Esophagus muscularis mucosa (tissue), 4 donors: ENCODE results near the gene IGSF21. TPM values are rescaled to one million over a fixed set of nuclear protein-coding genes. Genes with fewer than 3 reads are reported as not detected.

Source experiments
- DNase-seq: peaks from one replicate; pipeline ENCODE4 v3.0.0-alpha.2; 2017; ENCODE audit errors: extremely low spot score
- H3K27ac ChIP-seq, 4 donors: fragments of 200-600 bp; sonication (generic); replicated peaks in 1 of 4; 1 replicate in 3 of 4; 2 replicates in 1 of 4; pipeline ENCODE4 v1.5.1; 2016 to 2019; ENCODE audit warnings: mild to moderate bottlenecking in 1 of 4
- H3K27me3 ChIP-seq, 4 donors: fragments of 200-600 bp; sonication (generic); one replicate each; pipeline versions ENCODE4 v1.5.1 to v1.6.0; 2016 to 2019
- H3K36me3 ChIP-seq, 4 donors: fragments of 200-600 bp; sonication (generic); one replicate each; pipeline ENCODE4 v1.5.1; 2016 to 2019
- H3K4me1 ChIP-seq, 4 donors: fragments of 200-600 bp; sonication (generic); one replicate each; pipeline ENCODE4 v1.5.1; 2016 to 2019
- H3K4me3 ChIP-seq, 4 donors: fragments of 200-600 bp; sonication (generic); 1 replicate in 2 of 4; 2 replicates in 2 of 4; pipeline ENCODE4 v1.5.1; 2016 to 2019; ENCODE audit warnings: mild to moderate bottlenecking in 4 of 4, moderate library complexity in 1 of 4
- H3K9me3 ChIP-seq, 4 donors: fragments of 200-600 bp; sonication (generic); 1 replicate in 3 of 4; 2 replicates in 1 of 4; pipeline ENCODE4 v1.5.1; 2016 to 2019
- CTCF ChIP-seq, 3 experiments: fragments of 200-600 bp in 2 of 3; fragments of 450-650 bp in 1 of 3; sonication (generic) in 2 of 3; IDR thresholded peaks; one replicate each; pipeline ENCODE4 v1.5.1; 2017 to 2019; ENCODE audit warnings: antibody characterized with exemption in 3 of 3, mild to moderate bottlenecking in 2 of 3, moderate library complexity in 1 of 3
- EP300 ChIP-seq: sonication (generic); formaldehyde crosslinking; IDR thresholded peaks from one replicate; pipeline ENCODE4 v1.6.1; 2017; ENCODE audit warnings: antibody characterized with exemption
- POLR2A ChIP-seq: fragments of 450-650 bp; IDR thresholded peaks from one replicate; pipeline ENCODE4 v1.6.1; 2017; ENCODE audit warnings: antibody characterized with exemption, moderate library complexity, mild to moderate bottlenecking, low read depth
- POLR2AphosphoS5 ChIP-seq, 2 donors: sonication (generic); formaldehyde crosslinking; IDR thresholded peaks; one replicate each; pipeline ENCODE4 v1.6.1; 2017; ENCODE audit warnings: antibody characterized with exemption in 2 of 2
- WGBS: methylation state at CpG from one replicate; pipeline ENCODE4 v1.1.5; 2018; 5-methylcytosine and 5-hydroxymethylcytosine counted together
- intact Hi-C: fragments of 100-400 bp; cut with DNase I; formaldehyde crosslinking; loops from one replicate; pipeline ENCODE4 v1.15.1; 2023
- total RNA-seq, 4 donors: library from RNA; depleted of rRNA; stranded (reverse); fragments of >200 nt; gene quantifications; one replicate each; pipeline versions ENCODE4 v1.1.0 to v1.2.1, GENCODE V29; 2016

IGSF21 gene
- total RNA-seq, 4 donors from 2014 or later = 1.1 to 2.7 (median 1.2) TPM

GRCh38 chr1:18398791-18399530 is 291.4 kb downstream of the IGSF21 start:
- peaks cover 0 to 57% (median 0%) of the 10 kb centered on the region in 4 donors for H3K27me3 ChIP-seq
- TF ChIP-seq POLR2AphosphoS5 (IDR thresholded peaks at IDR 0.05) (no peak), CTCF (IDR thresholded peaks at IDR 0.05) (no peak), EP300 (no peak), POLR2A (no peak)
- WGBS = 63% methylated on average over 3 of the region's 5 CpGs

GRCh38 chr1:18400347-18401102 is 292.9 kb downstream of the IGSF21 start:
- H3K4me3 ChIP-seq = no peak overlapping the region
- TF ChIP-seq POLR2AphosphoS5 (IDR thresholded peaks at IDR 0.05) (no peak), POLR2A (no peak), CTCF (IDR thresholded peaks at IDR 0.05) (no peak), EP300 (no peak)
- intact Hi-C loops = no loop called here
- no peaks in the 10 kb centered on the region for H3K36me3 ChIP-seq
- no peak for DNase-seq
- 85% methylated on average over 7 of the region's 7 CpGs for WGBS
- H3K9me3 ChIP-seq = peaks cover 0 to 9% (median 2%) of the 10 kb centered on the region in 4 donors
- H3K4me1 ChIP-seq = no peaks in the 10 kb centered on the region
- peaks cover 0 to 63% (median 0%) of the 10 kb centered on the region in 4 donors for H3K27me3 ChIP-seq
- no peak overlapping the region for H3K27ac ChIP-seq

More at GRCh38 chr1:18398791-18399530, 291.4 kb downstream of the IGSF21 start:
- DNase-seq = no peak
- H3K9me3 ChIP-seq = peaks cover 0 to 1% (median 0%) of the 10 kb centered on the region in 4 donors
- H3K4me1 ChIP-seq = no peaks in the 10 kb centered on the region
- no peaks in the 10 kb centered on the region for H3K36me3 ChIP-seq
- H3K4me3 ChIP-seq = no peak overlapping the region
- intact Hi-C loops = no loop called here
- no peak overlapping the region for H3K27ac ChIP-seq

- no peak for TF ChIP-seq POLR2A
- TF ChIP-seq EP300 = no peak
- no peak for TF ChIP-seq POLR2AphosphoS5 (IDR thresholded peaks at IDR 0.05)
- no peak for TF ChIP-seq CTCF (IDR thresholded peaks at IDR 0.05)
- WGBS = 69% methylated on average over 3 of the region's 3 CpGs
- peaks cover 0 to 9% (median 2%) of the 10 kb centered on the region in 4 donors for H3K9me3 ChIP-seq
Measured at GRCh38 chr1:18401921-18402320, 294.3 kb downstream of the IGSF21 start.

GRCh38 chr1:18404460-18404859 is 296.9 kb downstream of the IGSF21 start:
- H3K27me3 ChIP-seq = peaks cover 0 to 79% (median 0%) of the 10 kb centered on the region in 4 donors
- H3K4me1 ChIP-seq = no peaks in the 10 kb centered on the region
- H3K4me3 ChIP-seq = no peak overlapping the region
- H3K9me3 ChIP-seq = peaks cover 0 to 9% (median 2%) of the 10 kb centered on the region in 4 donors
- no peaks in the 10 kb centered on the region for H3K36me3 ChIP-seq
- TF ChIP-seq EP300 (no peak), POLR2AphosphoS5 (IDR thresholded peaks at IDR 0.05) (no peak), CTCF (IDR thresholded peaks at IDR 0.05) (no peak), POLR2A (no peak)
- DNase-seq = no peak
- WGBS = 88% methylated on average over 2 of the region's 3 CpGs
- intact Hi-C loops = no loop called here
- no peak overlapping the region for H3K27ac ChIP-seq

More at GRCh38 chr1:18401921-18402320, 294.3 kb downstream of the IGSF21 start:
- DNase-seq = no peak
- Histone ChIP-seq H3K27me3 (peaks cover 0 to 77% (median 0%) of the 10 kb centered on the region in 4 donors), H3K36me3 (no peaks in the 10 kb centered on the region), H3K27ac (no peak overlapping the region), H3K4me1 (no peaks in the 10 kb centered on the region), H3K4me3 (no peak overlapping the region)
- intact Hi-C loops = no loop called here
